ENCODE measurements around the gene SLC12A8.
"Not testable (repeated sequence)": the region's sequence is repeated elsewhere in the genome, so short reads cannot be mapped to it uniquely, and the experiment has no call there.

Gene SLC12A8

GRCh38 chr3:125108833-125109535, 103.6 kb downstream of the SLC12A8 start:
- no peak for DNase-seq

DNA sequence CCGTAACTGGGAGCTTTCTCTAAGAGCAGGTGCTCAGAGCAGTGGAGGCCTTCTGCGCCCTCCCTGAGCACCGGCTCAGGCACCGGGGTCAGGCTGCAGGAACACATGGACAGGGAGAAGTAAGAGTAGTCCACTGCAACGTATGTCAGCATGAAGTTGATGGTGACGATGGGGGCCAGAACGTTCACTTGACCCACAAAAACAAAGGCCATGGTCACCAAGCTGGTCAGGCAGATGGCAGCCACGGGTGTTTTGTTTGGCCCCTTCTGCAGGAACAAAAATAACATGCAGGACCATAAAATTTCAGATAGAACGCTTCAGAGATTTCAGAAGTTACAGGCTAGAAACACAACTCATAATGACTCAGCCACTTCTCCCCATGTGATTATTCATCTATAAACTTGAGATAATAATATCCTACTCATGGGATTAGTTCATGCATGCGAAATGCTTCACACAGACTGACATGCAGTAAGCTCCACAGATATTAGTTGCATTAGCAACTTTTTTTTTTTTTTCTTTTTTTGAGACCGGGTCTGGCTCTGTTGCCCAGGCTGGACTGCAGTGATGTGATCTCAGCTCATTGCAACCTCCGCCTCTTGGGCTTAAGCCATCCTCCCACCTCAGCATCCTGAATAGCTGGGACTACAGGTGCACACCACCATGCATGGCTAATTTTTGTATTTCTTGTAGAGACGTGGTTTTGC, 104.5 kb downstream of the SLC12A8 start:
- DNase-seq: no peak

GRCh38 chr3:125107363-125107762, 105.2 kb downstream of the SLC12A8 start:
- DNase-seq: no peak

DNA sequence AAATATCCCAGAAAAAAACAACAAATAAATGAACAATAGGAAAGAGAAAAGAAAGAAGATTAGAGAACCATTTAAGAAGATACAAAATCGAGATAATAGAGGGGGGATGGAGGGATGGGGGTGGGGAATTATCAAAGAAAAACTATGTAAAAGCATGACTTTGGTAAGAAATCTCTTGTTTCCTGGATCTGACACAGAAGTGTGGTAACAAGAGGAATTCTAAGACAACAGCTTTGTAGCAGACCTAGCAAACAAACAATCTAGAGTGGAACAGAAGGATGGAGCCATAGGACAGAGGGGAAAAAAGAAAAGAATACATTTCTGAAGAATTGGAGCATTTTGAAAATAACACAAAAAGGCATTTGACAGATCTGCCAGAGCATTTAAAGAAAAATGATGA, 107.4 kb downstream of the SLC12A8 start:
- DNase-seq: no peak

DNA sequence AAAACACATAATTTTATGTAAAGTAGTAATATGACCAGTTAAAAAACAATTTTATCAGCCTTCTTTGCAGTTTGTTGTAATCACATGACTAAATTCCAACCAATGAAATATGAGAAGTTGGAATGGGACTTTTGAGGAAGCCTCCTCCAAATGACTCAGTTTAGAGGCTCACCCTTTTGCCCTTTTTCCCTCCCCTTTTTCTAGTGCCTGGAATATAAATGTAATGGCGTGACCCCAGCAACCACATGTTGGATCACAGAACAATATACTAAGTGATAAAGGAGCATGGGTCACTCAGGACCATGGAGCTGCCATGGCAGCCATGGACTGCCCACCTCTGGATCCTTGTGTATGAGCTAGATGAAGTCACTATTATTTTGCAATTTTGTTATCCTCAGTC, 107.9 kb downstream of the SLC12A8 start:
- no peak for DNase-seq

GRCh38 chr3:125103406-125103805, 109.1 kb downstream of the SLC12A8 start:
- DNase-seq: no peak

DNA sequence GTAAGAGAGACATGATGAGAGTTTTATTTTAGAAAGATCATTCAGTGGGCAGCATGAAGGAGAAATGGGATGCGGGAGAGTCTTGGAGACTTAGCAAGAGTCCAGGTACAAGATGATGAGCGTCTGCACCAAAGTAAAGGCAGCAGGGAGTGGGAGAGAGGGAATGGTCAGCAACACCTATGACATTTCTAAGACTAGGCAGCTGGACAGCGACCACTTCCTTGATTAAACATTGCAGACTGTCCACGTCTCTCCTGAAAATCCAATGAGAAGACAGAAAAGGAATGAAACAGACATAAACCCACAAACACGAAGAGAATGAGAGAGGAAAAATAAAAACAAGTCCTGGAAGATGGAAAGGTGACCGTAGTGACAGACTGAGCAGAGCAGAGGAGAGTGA, 110.1 kb downstream of the SLC12A8 start:
- DNase-seq: no peak

DNA sequence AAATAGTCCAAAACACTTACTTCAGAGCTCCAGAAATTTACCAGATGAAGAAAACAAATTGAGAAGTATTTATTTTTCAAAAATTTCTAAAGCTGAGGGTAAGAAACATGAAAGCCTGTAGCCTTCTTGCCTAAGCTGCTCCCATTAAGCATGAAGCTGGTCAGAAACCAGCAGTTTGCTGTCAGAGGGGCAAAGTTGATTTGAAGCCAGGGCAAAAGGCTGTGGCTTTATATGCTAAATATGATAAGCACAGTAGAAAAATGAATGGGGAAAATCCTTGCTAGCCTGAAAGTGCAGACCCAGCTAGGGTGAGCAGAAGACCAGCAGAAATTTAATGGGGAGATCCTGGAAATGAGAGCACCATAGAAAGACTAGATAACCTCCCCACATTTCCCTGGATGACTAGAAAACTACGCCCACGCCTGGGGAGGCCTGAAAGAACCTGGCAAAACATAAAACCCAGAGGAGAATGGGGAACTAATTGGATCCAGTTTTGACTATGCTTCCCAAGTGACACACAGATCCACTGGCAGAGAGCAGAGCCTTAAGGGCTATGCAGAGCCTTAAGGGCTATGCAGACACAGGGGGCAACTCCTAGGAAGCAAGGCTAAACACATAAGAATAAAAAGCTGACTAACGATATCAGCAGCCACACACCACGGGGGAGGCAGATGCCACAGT, 113.8 kb downstream of the SLC12A8 start:
- DNase-seq: no peak

DNA sequence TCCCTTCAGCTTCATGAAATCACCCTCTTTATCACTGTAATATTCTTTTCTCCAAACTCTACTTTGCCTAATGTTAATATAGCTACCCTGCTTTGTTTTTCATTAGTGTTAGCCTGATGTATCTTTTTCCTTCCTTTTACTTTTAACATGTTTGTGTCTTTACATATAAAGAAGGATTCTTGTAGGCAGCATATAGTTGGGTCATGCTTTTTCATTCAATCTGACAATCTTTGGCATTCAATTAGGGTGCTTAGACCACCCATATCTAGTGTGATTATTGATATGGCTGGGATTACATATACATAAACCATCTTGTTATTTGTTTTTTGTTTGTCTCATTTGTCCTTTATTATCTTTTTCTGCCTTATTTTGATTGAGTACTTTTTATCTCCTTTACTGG, 121.9 kb downstream of the SLC12A8 start:
- no peak for DNase-seq

- no peak for DNase-seq
Observed at GRCh38 chr3:125087768-125088391, 124.7 kb downstream of the SLC12A8 start.

DNA sequence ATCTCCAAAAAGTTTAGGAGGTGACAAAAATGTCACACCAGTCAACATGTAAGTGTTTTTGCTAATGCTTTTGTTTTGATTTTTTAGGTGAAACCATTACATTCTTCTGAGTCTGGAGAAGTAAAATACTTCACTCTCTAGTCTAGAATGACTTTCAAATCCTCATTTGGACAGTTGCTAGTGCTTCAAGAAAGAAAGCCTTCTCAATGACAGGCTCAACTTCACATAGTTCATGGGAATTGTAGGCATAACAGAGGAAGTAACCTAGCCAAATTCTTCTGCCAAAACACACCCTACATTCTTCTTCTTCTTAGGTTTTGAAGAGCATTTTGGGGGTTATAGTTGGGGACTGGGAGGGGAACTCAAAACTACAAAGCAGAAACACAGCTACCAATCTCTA, 127.4 kb downstream of the SLC12A8 start:
- DNase-seq: no peak

DNA sequence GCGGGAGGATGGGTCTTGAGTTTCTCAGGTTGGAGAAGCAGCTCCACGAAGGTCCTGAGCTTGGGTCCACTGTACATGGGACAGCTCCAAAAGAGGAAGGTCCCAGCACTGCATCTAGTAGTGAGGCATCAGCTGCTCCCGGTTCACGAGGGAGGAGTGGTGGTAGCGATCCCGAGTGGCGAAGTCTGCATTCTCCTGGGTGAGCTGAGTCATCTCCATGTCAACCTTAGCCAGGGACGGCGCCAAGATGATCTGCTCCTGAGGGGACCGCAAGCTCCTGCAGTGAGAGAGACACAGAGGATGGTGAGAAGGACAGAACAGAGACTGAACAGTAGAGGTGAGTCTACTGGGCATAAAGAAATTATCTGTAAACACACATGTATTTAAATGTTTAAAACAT, 128.8 kb downstream of the SLC12A8 start:
- no peak for DNase-seq

DNA sequence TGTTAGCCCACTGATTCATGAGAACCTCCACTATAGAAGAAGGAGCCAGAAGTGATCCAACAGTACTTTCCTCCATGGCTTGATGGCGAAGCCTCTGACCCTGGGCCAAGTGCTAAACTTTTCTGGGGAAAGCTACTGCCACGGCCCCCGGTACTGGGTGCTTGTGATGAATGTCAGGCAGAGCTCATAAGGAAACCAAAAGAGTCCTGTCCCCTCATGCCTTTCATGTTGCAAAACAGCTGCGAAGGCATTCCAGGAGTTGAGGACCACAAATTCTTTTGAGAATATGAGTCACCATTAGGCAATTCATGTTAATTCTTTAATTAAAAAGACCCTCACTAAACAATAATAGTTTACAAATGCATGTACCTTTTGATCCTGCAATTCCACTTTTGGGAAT, 130.2 kb downstream of the SLC12A8 start:
- DNase-seq: not testable (repeated sequence)

DNA sequence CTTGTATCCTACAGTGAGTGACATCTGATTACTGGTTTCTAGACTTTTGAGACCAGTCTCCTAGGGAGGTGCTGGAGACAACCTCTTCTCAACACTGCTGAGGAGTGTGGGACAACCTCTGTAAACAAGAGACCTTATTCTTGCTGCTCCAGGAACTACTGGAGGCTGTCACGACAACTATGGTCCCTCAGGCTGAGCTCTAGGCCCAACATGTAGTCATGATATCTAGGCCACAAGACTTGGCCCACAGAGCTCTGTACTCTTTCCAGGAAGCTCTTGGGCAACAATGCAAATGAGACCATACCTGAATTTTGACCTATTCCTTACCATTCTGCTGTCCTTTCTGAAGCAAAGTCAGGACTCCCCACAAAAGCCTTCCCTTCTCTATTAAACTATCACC, 132.5 kb downstream of the SLC12A8 start:
- no peak for DNase-seq

- DNase-seq: no peak
Observed at GRCh38 chr3:125079675-125080045, 132.9 kb downstream of the SLC12A8 start.

GRCh38 chr3:125078951-125079674, 133.4 kb downstream of the SLC12A8 start:
- no peak for DNase-seq

DNA sequence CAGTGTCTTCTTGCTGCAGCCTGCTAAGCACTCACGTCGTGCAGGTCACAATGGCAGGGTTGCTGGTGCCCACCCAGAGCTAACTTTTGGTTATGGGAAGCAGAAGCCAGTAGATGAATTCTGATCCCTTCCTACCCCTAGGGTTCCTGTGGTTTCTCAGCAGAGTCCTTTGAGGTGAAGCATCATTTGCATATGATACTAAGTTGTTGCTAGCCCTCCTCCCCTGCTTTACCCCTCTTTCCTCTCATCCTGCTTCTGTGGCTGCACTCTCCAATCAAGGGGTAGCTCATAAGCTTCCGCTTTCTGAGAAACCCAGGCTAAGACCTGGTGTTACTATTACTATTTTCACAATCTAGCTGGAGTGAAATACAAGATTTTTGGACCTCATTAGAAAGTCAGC, 134.7 kb downstream of the SLC12A8 start:
- no peak for DNase-seq

DNA sequence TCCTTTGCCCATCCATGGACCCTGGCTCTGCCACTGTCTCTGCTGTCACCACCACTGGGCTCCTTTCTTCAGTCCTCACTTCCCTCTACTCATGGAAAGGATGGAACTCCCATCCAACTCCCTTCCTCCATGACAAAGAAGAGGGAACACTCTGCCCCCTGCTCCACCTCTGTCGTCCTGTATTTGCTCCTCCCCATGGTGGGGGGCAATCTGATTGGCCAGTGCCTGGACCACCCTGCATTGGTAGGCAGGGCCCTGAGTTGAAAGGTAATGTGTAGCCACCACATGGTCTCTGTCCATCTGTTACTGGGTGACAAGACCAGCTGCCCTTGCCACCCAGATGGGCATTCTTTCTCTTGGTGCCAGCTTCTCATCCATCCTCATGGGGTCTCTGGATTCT, 136.1 kb downstream of the SLC12A8 start:
- DNase-seq: no peak

- no peak for DNase-seq
Observed at GRCh38 chr3:125075738-125076137, 136.8 kb downstream of the SLC12A8 start.

GRCh38 chr3:125073390-125073905, 139.1 kb downstream of the SLC12A8 start:
- DNase-seq: no peak

DNA sequence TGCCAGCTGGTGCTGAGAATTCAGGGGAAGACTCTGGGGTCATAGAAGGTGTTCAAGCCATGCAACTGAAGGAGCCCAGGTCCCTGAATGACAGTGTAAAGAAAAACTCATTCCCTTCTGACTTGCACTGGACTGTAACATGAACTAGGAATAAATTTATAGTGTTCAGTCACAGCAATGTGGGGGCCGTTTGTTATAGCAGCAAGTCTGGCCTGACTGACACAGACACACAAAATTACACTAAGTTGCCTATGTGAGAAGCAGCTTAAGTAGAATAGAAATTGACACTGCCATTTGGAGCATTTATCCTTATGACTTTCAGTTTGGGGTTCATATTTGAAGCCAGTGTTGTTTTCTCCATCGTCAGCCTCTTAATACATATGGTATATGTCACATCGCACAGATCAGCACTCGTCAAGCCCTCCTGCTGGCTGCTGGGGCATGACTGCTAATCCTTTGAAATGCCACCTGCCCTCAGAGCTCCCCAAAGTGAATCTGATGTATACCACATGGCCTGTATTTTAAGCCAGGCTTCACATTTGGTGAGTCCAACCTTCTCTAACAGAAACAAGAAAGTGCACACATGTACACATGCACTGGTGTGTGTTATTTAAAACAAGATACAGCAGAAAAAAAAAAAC, 139.7 kb downstream of the SLC12A8 start:
- no peak for DNase-seq

- no peak for DNase-seq
Observed at GRCh38 chr3:125072301-125072700, 140.2 kb downstream of the SLC12A8 start.
